IMR-90 (cell line): ENCODE results near the gene SPAG5. TPM values are rescaled to one million over a fixed set of nuclear protein-coding genes. Genes with fewer than 3 reads are reported as not detected.

Experiments
- ATAC-seq: fragments of 200-7000 bp; cut with Tn5 transposase; 2 replicates; pipeline ENCODE4 v1.9.1; 2020; ENCODE audit warnings: low read depth, mild to moderate bottlenecking, moderate library complexity
- BruUV-seq: library from RNA; stranded (reverse); fragments of 400-500 nt; replicated peaks from 2 replicates; lab custom pipeline; 2021; lab: Mats Ljungman, UMichigan
- CTCF ChIA-PET: fragments of 300-600 bp; formaldehyde crosslinking; extraction: SDS; loops from one replicate; lab custom pipeline; 2021; ENCODE audit warnings: antibody characterized with exemption; lab: Yijun Ruan, JAX
- POLR2A ChIA-PET: fragments of 300-600 bp; sonication (Branson Sonifier 250); formaldehyde crosslinking; loops from one replicate; lab custom pipeline; 2022; ENCODE audit warnings: antibody characterized with exemption; ENCODE audit not compliant: unreplicated experiment; lab: Charles Lee
- DNase-seq: peaks from one replicate; pipeline ENCODE4 v3.0.0; 2013
- H2AFZ ChIP-seq: replicated peaks from 2 replicates; pipeline ENCODE3; 2013; ENCODE audit warnings: low read length, mild to moderate bottlenecking; ENCODE audit not compliant: poor library complexity
- H2AK5ac ChIP-seq: 2 replicates; pipeline ENCODE4 v1.6.1; 2013; ENCODE audit warnings: low read depth, low read length, inconsistent platforms
- H2AK9ac ChIP-seq: replicated peaks from 2 replicates; pipeline ENCODE3; 2013; ENCODE audit warnings: mild to moderate bottlenecking, low read depth, low read length, moderate library complexity; ENCODE audit not compliant: poor library complexity
- H2BK120ac ChIP-seq: 2 replicates; pipeline ENCODE4 v1.6.1; 2013; ENCODE audit warnings: low read depth, low read length, inconsistent platforms
- H2BK15ac ChIP-seq: 3 replicates; pipeline ENCODE4 v1.6.1; 2013; ENCODE audit warnings: low read depth, low read length, inconsistent platforms
- H2BK20ac ChIP-seq: 2 replicates; pipeline ENCODE4 v1.6.1; 2013; ENCODE audit warnings: low read depth, mild to moderate bottlenecking, inconsistent platforms, low read length, moderate library complexity
- H2BK5ac ChIP-seq: 2 replicates; pipeline ENCODE4 v1.6.1; 2013; ENCODE audit warnings: mild to moderate bottlenecking, low read depth, low read length, inconsistent platforms; ENCODE audit not compliant: poor library complexity, severe bottlenecking
- H3K14ac ChIP-seq: replicated peaks from 2 replicates; pipeline ENCODE4 v1.6.1; 2013; ENCODE audit warnings: low read depth, low read length, inconsistent platforms
- H3K18ac ChIP-seq: 2 replicates; pipeline ENCODE4 v1.6.1; 2013; ENCODE audit warnings: low read depth, low read length, control low read depth
- H3K23ac ChIP-seq: 2 replicates; pipeline ENCODE4 v1.6.1; 2013; ENCODE audit warnings: low read depth, low read length, inconsistent platforms
- H3K27ac ChIP-seq: 2 replicates; pipeline ENCODE4 v1.5.1; 2013; ENCODE audit warnings: mild to moderate bottlenecking, control low read depth, low read length; ENCODE audit not compliant: insufficient read depth
- H3K27me3 ChIP-seq: 2 replicates; pipeline ENCODE4 v1.6.1; 2013; ENCODE audit warnings: low read length; ENCODE audit not compliant: control insufficient read depth, insufficient read depth
- H3K36me3 ChIP-seq: 2 replicates; pipeline ENCODE4 v1.6.1; 2013; ENCODE audit warnings: low read length, mixed read lengths; ENCODE audit not compliant: control insufficient read depth, insufficient read depth
- H3K4ac ChIP-seq: 2 replicates; pipeline ENCODE4 v1.6.1; 2013; ENCODE audit warnings: low read depth, low read length, inconsistent platforms
- H3K4me1 ChIP-seq: 2 replicates; pipeline ENCODE4 v1.6.1; 2013; ENCODE audit warnings: low read length, mixed read lengths; ENCODE audit not compliant: control insufficient read depth, insufficient read depth
- H3K4me2 ChIP-seq: 2 replicates; pipeline ENCODE4 v1.6.1; 2013; ENCODE audit warnings: low read depth, mild to moderate bottlenecking, control low read depth, low read length, moderate library complexity
- H3K4me3 ChIP-seq: 2 replicates; pipeline ENCODE4 v1.5.1; 2013; ENCODE audit warnings: low read depth, mild to moderate bottlenecking, control low read depth, low read length, moderate library complexity; ENCODE audit not compliant: insufficient read depth
- H3K56ac ChIP-seq: 2 replicates; pipeline ENCODE4 v1.6.1; 2013; ENCODE audit warnings: low read length, inconsistent platforms; ENCODE audit not compliant: insufficient read depth; ENCODE audit errors: extremely low read depth
- H3K79me1 ChIP-seq, 2 experiments: 2 replicates each; pipeline ENCODE4 v1.6.1; 2013; ENCODE audit warnings: low read length in 2 of 2, inconsistent platforms in 1 of 2, low read depth in 1 of 2
- H3K9ac ChIP-seq: 2 replicates; pipeline ENCODE4 v1.6.1; 2013; ENCODE audit warnings: low read depth, low read length, control low read depth
- H3K9me1 ChIP-seq: 2 replicates; pipeline ENCODE4 v1.6.1; 2013; ENCODE audit warnings: low read length, inconsistent platforms; ENCODE audit not compliant: insufficient read depth
- H3K9me3 ChIP-seq: 2 replicates; pipeline ENCODE4 v1.6.1; 2013; ENCODE audit warnings: low read length; ENCODE audit not compliant: control insufficient read depth, insufficient read depth
- H4K20me1 ChIP-seq: 2 replicates; pipeline ENCODE4 v1.6.1; 2013; ENCODE audit warnings: low read length, inconsistent platforms; ENCODE audit not compliant: insufficient read depth
- H4K5ac ChIP-seq: 2 replicates; pipeline ENCODE4 v1.6.1; 2013; ENCODE audit warnings: mild to moderate bottlenecking, low read depth, low read length, control low read depth
- H4K8ac ChIP-seq, 2 experiments: 2 replicates each; pipeline ENCODE4 v1.6.1; 2013; ENCODE audit warnings: low read depth in 2 of 2, low read length in 2 of 2, control low read depth in 1 of 2, inconsistent platforms in 1 of 2
- H4K91ac ChIP-seq: 2 replicates; pipeline ENCODE4 v1.6.1; 2013; ENCODE audit warnings: low read depth, low read length, inconsistent platforms; ENCODE audit not compliant: insufficient read depth
- CEBPB ChIP-seq: IDR thresholded peaks from 2 replicates; pipeline ENCODE4 v1.6.1; 2012; ENCODE audit warnings: low read depth, low read length, improper control_type of control experiment
- CHD1 ChIP-seq: IDR thresholded peaks from 2 replicates; pipeline ENCODE4 v1.6.1; 2012; ENCODE audit warnings: low read depth, low read length, improper control_type of control experiment
- FOS ChIP-seq: fragments of 150-350 bp; IDR thresholded peaks from 2 replicates; pipeline ENCODE4 v1.6.1; 2016; ENCODE audit warnings: low read depth, low read length
- MAFK ChIP-seq: IDR thresholded peaks from 2 replicates; pipeline ENCODE4 v1.6.1; 2012; ENCODE audit warnings: low read depth, low read length, improper control_type of control experiment
- MAZ ChIP-seq: IDR thresholded peaks from 2 replicates; pipeline ENCODE4 v1.6.1; 2012; ENCODE audit warnings: low read depth, mild to moderate bottlenecking, low read length, improper control_type of control experiment, moderate library complexity, borderline replicate concordance
- MXI1 ChIP-seq: IDR thresholded peaks from 2 replicates; pipeline ENCODE4 v1.6.1; 2012; ENCODE audit warnings: low read depth, mild to moderate bottlenecking, low read length, moderate library complexity, borderline replicate concordance
- NFE2L2 ChIP-seq: fragments of 150-350 bp; IDR thresholded peaks from 2 replicates; pipeline ENCODE4 v1.6.1; 2016; ENCODE audit warnings: low read depth, mild to moderate bottlenecking, low read length
- RAD21 ChIP-seq: IDR thresholded peaks from 2 replicates; pipeline ENCODE4 v1.6.1; 2012; ENCODE audit warnings: low read length, improper control_type of control experiment
- RFX5 ChIP-seq: IDR thresholded peaks from 2 replicates; pipeline ENCODE4 v1.8.0; 2012; ENCODE audit warnings: low read depth, mild to moderate bottlenecking, low read length, moderate library complexity
- WGBS, 2 experiments: methylation state at CpG; one replicate each; pipeline versions ENCODE4 v1.1.5 to v1.1.7; 2013; ENCODE audit warnings: missing lambda C conversion rate in 2 of 2; ENCODE audit not compliant: insufficient read length in 1 of 2; ENCODE audit errors: extremely low coverage in 2 of 2; 5-methylcytosine and 5-hydroxymethylcytosine counted together
- dilution Hi-C: fragments of 300-500 bp; cut with HindIII; formaldehyde crosslinking; loops from one replicate; pipeline ENCODE4 v1.14.3; 2018; ENCODE audit warnings: low sequenced_read_pairs; ENCODE audit not compliant: unreplicated experiment
- in situ Hi-C: fragments of 300-500 bp; cut with MboI; formaldehyde crosslinking; loops from 3 replicates; pipeline ENCODE4 v1.14.3; 2019; ENCODE audit warnings: low sequenced_read_pairs, inconsistent platforms, mixed read lengths
- intact Hi-C: fragments of 100-400 bp; cut with micrococcal nuclease; formaldehyde crosslinking; loops from 2 replicates; pipeline ENCODE4 v1.10.0; 2022
- polyA plus RNA-seq, 3 experiments: library from polyadenylated mRNA; depleted of rRNA; stranded (reverse); fragments of >200 nt; gene quantifications; 2 replicates each; pipeline ENCODE4 v1.2.3, GENCODE V29; 2012; ENCODE audit warnings: low replicate concordance in 1 of 3
- total RNA-seq: library from RNA; depleted of rRNA; stranded (reverse); fragments of >200 nt; gene quantifications from 2 replicates; pipeline ENCODE4 v1.2.3, GENCODE V29; 2012
- TF ChIP-seq, protein P1 (sequence below): conservative IDR thresholded peaks from 2 replicates; pipeline ENCODE4 v1.5.1; 2012; ENCODE audit warnings: mild to moderate bottlenecking, low read depth, low read length, improper control_type of control experiment
- TF ChIP-seq, protein P2 (sequence below): fragments of 150-350 bp; IDR thresholded peaks from 2 replicates; pipeline ENCODE4 v1.6.1; 2016; ENCODE audit warnings: low read depth, mild to moderate bottlenecking, low read length, moderate library complexity, borderline replicate concordance

The SPAG5 gene
- total and polyA plus RNA-seq, 2 of the 4 experiments (the other 2 are of a cell fraction): 40.3 to 60.8 TPM

DNA sequence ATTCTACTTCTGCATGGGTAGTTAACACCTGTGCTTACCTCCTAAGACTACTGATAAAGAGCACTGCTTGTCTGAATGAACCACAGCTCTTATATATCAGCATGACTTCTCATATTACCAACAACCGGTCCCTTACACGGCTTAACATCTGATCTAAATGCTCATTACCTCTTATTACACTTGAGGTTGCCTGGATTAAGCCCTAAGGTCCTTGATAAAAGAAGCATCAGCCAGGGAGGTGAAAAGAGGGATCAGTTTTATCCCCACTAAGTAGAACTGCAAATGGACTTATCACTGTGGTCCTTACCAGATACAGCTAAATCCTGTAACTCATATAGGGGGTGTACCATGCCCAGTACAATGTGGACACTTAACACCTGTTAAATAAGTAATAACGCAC, 23.4 kb upstream of the SPAG5 start:
- Histone ChIP-seq H4K91ac (no peak overlapping the region), H3K79me1 (peaks cover 0 to 15% of the 10 kb centered on the region in 2 experiments; a peak in 3 of 4 replicates), H3K4me3 (no peak overlapping the region), H2BK20ac (no peak overlapping the region), H3K9me1 (no peaks in the 10 kb centered on the region), H3K23ac (no peak overlapping the region), H3K9me3 (no peaks in the 10 kb centered on the region), H3K36me3 (peaks cover 54% of the 10 kb centered on the region), H3K27me3 (no peaks in the 10 kb centered on the region), H3K4ac (no peak overlapping the region), H2AK5ac (no peak overlapping the region), H2AFZ (no peak overlapping the region), H4K20me1 (no peaks in the 10 kb centered on the region), H3K27ac (no peak overlapping the region), H3K56ac (no peak overlapping the region), H4K5ac (no peak overlapping the region), H3K4me1 (no peaks in the 10 kb centered on the region), H3K18ac (no peak overlapping the region), H2BK15ac (no peak overlapping the region), H2BK120ac (no peak overlapping the region), H3K9ac (no peak overlapping the region), H3K4me2 (no peak overlapping the region), H2BK5ac (no peak overlapping the region), H4K8ac (no peak overlapping the region), H2AK9ac (no peak overlapping the region), H3K14ac (no peak overlapping the region)
- no peak for DNase-seq
- dilution Hi-C loops (no loop called here), in situ Hi-C loops (no loop called here), intact Hi-C loops (no loop called here)
- ChIA-PET CTCF (interaction anchor here (0.6 kb wide), 1 partner anchor 1241 kb away, joined by 3 read pairs; no protein-coding TSS in a partner anchor), POLR2A (no interaction called here)
- no TSS peak for BruUV-seq
- WGBS, 2 experiments: no CpG with 5 or more reads among the region's 3 CpGs
- no peak for ATAC-seq
- TF ChIP-seq FOS (no peak), MAFK (no peak), MAZ (no peak), RFX5 (no peak), RAD21 (no peak), MXI1 (no peak), NFE2L2 (no peak), CEBPB (no peak), CHD1 (no peak)
- TF ChIP-seq, protein P1, sequence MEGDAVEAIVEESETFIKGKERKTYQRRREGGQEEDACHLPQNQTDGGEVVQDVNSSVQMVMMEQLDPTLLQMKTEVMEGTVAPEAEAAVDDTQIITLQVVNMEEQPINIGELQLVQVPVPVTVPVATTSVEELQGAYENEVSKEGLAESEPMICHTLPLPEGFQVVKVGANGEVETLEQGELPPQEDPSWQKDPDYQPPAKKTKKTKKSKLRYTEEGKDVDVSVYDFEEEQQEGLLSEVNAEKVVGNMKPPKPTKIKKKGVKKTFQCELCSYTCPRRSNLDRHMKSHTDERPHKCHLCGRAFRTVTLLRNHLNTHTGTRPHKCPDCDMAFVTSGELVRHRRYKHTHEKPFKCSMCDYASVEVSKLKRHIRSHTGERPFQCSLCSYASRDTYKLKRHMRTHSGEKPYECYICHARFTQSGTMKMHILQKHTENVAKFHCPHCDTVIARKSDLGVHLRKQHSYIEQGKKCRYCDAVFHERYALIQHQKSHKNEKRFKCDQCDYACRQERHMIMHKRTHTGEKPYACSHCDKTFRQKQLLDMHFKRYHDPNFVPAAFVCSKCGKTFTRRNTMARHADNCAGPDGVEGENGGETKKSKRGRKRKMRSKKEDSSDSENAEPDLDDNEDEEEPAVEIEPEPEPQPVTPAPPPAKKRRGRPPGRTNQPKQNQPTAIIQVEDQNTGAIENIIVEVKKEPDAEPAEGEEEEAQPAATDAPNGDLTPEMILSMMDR: no peak
- TF ChIP-seq, protein P2, sequence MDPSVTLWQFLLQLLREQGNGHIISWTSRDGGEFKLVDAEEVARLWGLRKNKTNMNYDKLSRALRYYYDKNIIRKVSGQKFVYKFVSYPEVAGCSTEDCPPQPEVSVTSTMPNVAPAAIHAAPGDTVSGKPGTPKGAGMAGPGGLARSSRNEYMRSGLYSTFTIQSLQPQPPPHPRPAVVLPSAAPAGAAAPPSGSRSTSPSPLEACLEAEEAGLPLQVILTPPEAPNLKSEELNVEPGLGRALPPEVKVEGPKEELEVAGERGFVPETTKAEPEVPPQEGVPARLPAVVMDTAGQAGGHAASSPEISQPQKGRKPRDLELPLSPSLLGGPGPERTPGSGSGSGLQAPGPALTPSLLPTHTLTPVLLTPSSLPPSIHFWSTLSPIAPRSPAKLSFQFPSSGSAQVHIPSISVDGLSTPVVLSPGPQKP: no peak
